Measurements from ENCODE around the gene BICRA.
"Not testable (repeated sequence)": the region's sequence is repeated elsewhere in the genome, so short reads cannot be mapped to it uniquely, and the experiment has no call there.

BICRA gene

GRCh38 chr19:47742634-47743033 lies 133.7 kb downstream of the BICRA start:
- DNase-seq (ENCODE audit: low read depth in 1 of 2, low spot score in 1 of 2): no peak

DNA sequence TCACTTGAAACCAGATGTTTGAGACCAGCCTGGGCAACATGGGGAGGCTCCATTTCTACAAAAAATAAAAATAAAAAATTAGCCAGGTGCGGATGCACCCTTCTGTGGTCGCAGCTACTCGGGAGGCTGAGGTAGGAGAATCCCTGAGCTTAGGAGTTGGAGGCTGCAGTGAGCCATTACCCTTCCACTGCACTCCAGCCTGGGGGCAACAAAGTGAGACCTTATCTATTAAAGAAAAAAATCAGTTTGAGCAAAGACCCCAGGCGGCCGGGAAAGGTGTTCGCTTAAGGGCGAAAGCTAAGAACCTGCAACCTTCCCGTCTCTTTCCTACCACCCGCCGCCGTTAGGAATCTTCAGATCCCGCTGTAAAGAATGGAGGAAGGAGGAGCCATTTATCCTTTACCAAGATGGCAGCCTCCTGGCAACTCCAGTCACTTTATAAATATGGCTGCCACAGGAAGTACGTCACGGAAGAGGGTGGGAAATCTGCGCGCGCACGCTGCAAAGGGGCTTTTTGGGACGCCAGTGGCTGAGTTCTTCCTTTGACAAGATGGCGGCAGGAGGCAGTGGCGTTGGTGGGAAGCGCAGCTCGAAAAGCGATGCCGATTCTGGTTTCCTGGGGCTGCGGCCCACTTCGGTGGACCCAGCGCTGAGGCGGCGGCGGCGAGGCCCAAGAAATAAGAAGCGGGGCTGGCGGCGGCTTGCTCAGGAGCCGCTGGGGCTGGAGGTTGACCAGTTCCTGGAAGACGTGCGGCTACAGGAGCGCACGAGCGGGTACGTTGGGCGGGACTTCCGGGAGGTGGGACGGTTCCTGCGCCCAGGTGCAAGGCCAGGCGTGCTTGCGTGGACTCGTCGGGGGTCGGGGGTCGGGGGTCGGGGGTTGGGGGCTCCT lies 136.3 kb downstream of the BICRA start, which contains the start of gene NOP53:
Gene NOP53 (plus strand): TSS at position 537 of the 892 bp plus-strand sequence. CDS start 14 bp downstream, at position 551.
- DNase-seq (ENCODE audit: low read depth in 1 of 2, low spot score in 1 of 2): peak; percentile 93 to 94

GRCh38 chr19:47746129-47746528 lies 137.2 kb downstream of the BICRA start:
- not testable (repeated sequence) for DNase-seq (ENCODE audit: low read depth in 1 of 2, low spot score in 1 of 2)

DNA sequence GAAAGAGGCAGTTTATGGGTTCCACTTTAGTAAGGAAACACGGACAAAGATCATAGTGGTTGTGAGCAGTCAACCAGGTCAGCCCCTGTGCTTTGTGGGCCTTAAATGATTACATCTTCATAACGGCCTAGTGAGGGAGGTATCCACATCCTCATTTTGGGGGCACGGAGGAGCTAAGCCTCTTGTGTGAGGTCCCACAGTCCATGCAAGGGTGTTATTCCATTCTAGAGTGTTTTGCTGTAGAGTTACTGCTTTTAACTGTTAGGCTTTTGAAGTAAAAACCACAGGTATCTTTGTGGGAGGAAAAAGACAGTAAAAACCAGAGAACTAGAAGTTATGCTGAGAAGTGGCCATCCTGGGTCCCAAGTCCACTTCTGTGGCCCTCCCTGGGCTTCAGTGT lies 140.4 kb downstream of the BICRA start:
- no peak for DNase-seq (ENCODE audit: low read depth in 1 of 2, low spot score in 1 of 2)

- DNase-seq (ENCODE audit: low read depth in 1 of 2, low spot score in 1 of 2): no peak
These were observed 141.8 kb downstream of the BICRA start for GRCh38 chr19:47750752-47751151.

GRCh38 chr19:47752440-47753211 lies 143.7 kb downstream of the BICRA start:
- DNase-seq (ENCODE audit: low read depth in 1 of 2, low spot score in 1 of 2): no peak
